ENCODE measurements around the gene SELENOH.

DNA sequence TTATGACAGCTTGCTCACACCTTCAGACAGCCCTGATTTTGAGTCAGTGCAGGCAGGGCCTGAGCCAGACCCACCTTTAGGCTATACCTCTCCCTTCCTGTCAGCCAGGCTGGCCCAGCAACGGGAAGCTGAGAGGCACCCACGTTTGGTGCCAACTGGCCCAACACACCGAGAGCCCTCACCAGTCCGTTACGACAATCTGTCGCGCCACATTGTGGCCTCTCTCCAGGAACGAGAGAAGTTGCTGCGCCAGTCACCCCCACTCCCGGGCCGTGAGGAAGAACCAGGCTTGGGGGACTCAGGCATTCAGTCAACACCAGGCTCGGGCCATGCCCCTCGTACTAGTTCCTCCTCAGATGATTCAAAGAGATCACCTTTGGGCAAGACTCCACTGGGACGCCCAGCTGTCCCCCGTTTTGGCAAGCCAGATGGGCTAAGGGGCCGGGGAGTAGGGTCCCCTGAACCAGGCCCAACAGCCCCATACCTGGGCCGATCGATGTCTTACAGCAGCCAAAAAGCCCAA lies 42.4 kb upstream of the SELENOH start:
- TF ChIP-seq EZH2phosphoT487 (IDR thresholded peaks at IDR 0.05; ENCODE audit: low read depth, severe bottlenecking, unreplicated experiment) (no peak), EZH2 (IDR thresholded peaks at IDR 0.05; ENCODE audit: borderline replicate concordance) (no peak)
- TF ChIP-seq, protein P1, sequence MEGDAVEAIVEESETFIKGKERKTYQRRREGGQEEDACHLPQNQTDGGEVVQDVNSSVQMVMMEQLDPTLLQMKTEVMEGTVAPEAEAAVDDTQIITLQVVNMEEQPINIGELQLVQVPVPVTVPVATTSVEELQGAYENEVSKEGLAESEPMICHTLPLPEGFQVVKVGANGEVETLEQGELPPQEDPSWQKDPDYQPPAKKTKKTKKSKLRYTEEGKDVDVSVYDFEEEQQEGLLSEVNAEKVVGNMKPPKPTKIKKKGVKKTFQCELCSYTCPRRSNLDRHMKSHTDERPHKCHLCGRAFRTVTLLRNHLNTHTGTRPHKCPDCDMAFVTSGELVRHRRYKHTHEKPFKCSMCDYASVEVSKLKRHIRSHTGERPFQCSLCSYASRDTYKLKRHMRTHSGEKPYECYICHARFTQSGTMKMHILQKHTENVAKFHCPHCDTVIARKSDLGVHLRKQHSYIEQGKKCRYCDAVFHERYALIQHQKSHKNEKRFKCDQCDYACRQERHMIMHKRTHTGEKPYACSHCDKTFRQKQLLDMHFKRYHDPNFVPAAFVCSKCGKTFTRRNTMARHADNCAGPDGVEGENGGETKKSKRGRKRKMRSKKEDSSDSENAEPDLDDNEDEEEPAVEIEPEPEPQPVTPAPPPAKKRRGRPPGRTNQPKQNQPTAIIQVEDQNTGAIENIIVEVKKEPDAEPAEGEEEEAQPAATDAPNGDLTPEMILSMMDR (IDR thresholded peaks at IDR 0.05; ENCODE audit: poor library complexity) = no peak

Measured in hepatocyte (in vitro differentiated cells).